Panc1 (cell line): ENCODE data around the gene APOB. TPM values are rescaled to one million over a fixed set of nuclear protein-coding genes. Genes with fewer than 3 reads are reported as not detected.

Source experiments
- ATAC-seq: fragments of 200-7000 bp; cut with Tn5 transposase; 2 replicates; pipeline ENCODE4 v1.9.1; 2020; ENCODE audit warnings: mild to moderate bottlenecking, moderate library complexity
- BruUV-seq: library from RNA; stranded (reverse); fragments of 400-500 nt; replicated peaks from 2 replicates; lab custom pipeline; 2021; lab: Mats Ljungman, UMichigan
- CTCF ChIA-PET: fragments of 300-600 bp; sonication (Branson Sonifier 250); formaldehyde crosslinking; loops from one replicate; lab custom pipeline; 2022; ENCODE audit warnings: antibody characterized with exemption; lab: Charles Lee
- POLR2A ChIA-PET: fragments of 300-600 bp; sonication (Branson Sonifier 250); formaldehyde crosslinking; loops from one replicate; lab custom pipeline; 2022; ENCODE audit warnings: antibody characterized with exemption; lab: Charles Lee
- DNase-seq: peaks from one replicate; pipeline ENCODE4 v3.0.0-alpha.2; 2010; ENCODE audit warnings: low read depth, low spot score
- H3K27ac ChIP-seq: 2 replicates; pipeline ENCODE4 v1.5.1; 2011; ENCODE audit warnings: mild to moderate bottlenecking, low read length, inconsistent platforms
- H3K27me3 ChIP-seq: fragments of 200-500 bp; sonication (Bioruptor generic); 2 replicates; pipeline ENCODE4 v1.6.0; 2014; ENCODE audit warnings: low read length, inconsistent platforms; ENCODE audit not compliant: control insufficient read depth, insufficient read depth
- H3K36me3 ChIP-seq: fragments of 200-500 bp; sonication (Bioruptor generic); 2 replicates; pipeline ENCODE4 v1.5.1; 2014; ENCODE audit warnings: inconsistent platforms, mild to moderate bottlenecking, low read length, moderate library complexity; ENCODE audit not compliant: control insufficient read depth, insufficient read depth
- H3K4me1 ChIP-seq: 2 replicates; pipeline ENCODE4 v1.5.1; 2011; ENCODE audit warnings: inconsistent platforms, mild to moderate bottlenecking, low read length, moderate library complexity; ENCODE audit not compliant: control insufficient read depth, insufficient read depth
- H3K4me3 ChIP-seq, 2 experiments: 2 replicates each; pipeline ENCODE4 v1.5.1; 2011 to 2012; ENCODE audit warnings: low read depth in 2 of 2, low read length in 2 of 2, mild to moderate bottlenecking in 2 of 2, inconsistent platforms in 1 of 2, moderate library complexity in 1 of 2
- H3K9me3 ChIP-seq: fragments of 200-500 bp; sonication (Bioruptor generic); 2 replicates; pipeline ENCODE4 v1.5.1; 2014; ENCODE audit warnings: low read depth, mild to moderate bottlenecking, inconsistent platforms, low read length, moderate library complexity; ENCODE audit not compliant: control insufficient read depth, insufficient read depth
- POLR2AphosphoS5 ChIP-seq: IDR thresholded peaks from 2 replicates; pipeline ENCODE4 v1.6.1; 2012; ENCODE audit warnings: mild to moderate bottlenecking, low read depth, low read length, moderate library complexity
- REST ChIP-seq, 2 experiments: IDR thresholded peaks; 2 replicates each; pipeline ENCODE4 v1.6.1; 2011 to 2012; ENCODE audit warnings: low read depth in 2 of 2, control low read depth in 1 of 2, low read length in 1 of 2, mild to moderate bottlenecking in 1 of 2, moderate library complexity in 1 of 2; ENCODE audit not compliant: insufficient read depth in 1 of 2
- SIN3A ChIP-seq: IDR thresholded peaks from 2 replicates; pipeline ENCODE4 v1.6.1; 2012; ENCODE audit warnings: low read depth, mild to moderate bottlenecking, low read length, moderate library complexity, borderline replicate concordance; ENCODE audit not compliant: insufficient read depth
- TCF7L2 ChIP-seq: IDR thresholded peaks from 2 replicates; pipeline ENCODE4 v1.6.1; 2011; ENCODE audit warnings: mild to moderate bottlenecking, low read depth, low read length, inconsistent platforms
- in situ Hi-C: cut with HindIII; loops from 2 replicates; pipeline ENCODE4 v1.10.0; 2016; ENCODE audit warnings: low sequenced_read_pairs, low pct_unique_long_range_greater_than_20kb
- intact Hi-C: fragments of 100-400 bp; cut with micrococcal nuclease; formaldehyde crosslinking; loops from one replicate; pipeline ENCODE4 v1.10.0; 2022; ENCODE audit not compliant: unreplicated experiment
- total RNA-seq: library from RNA; stranded (reverse); gene quantifications from one replicate; pipeline ENCODE4 v1.2.1, GENCODE V29; 2021; ENCODE audit not compliant: unreplicated experiment
- TF ChIP-seq, protein P1 (sequence below): fragments of 450-650 bp; IDR thresholded peaks from 2 replicates; pipeline ENCODE4 v1.5.1; 2017; ENCODE audit warnings: mild to moderate bottlenecking

APOB gene
- total RNA-seq, 1 experiment from 2014 or later: 1.2 TPM

- no peak overlapping the region for H3K27ac ChIP-seq
- DNase-seq (no peak), ATAC-seq (no peak)
- ChIA-PET CTCF (no interaction called here), POLR2A (no interaction called here)
- H3K9me3 ChIP-seq: no peaks in the 10 kb centered on the region
- TF ChIP-seq REST (IDR thresholded peaks at IDR 0.05; ENCODE audit: insufficient read depth in 1 of 2, low read depth in 2 of 2, low read length in 1 of 2): no peak
- no peak for TF ChIP-seq SIN3A
- TF ChIP-seq TCF7L2: no peak
- TF ChIP-seq, protein P1, sequence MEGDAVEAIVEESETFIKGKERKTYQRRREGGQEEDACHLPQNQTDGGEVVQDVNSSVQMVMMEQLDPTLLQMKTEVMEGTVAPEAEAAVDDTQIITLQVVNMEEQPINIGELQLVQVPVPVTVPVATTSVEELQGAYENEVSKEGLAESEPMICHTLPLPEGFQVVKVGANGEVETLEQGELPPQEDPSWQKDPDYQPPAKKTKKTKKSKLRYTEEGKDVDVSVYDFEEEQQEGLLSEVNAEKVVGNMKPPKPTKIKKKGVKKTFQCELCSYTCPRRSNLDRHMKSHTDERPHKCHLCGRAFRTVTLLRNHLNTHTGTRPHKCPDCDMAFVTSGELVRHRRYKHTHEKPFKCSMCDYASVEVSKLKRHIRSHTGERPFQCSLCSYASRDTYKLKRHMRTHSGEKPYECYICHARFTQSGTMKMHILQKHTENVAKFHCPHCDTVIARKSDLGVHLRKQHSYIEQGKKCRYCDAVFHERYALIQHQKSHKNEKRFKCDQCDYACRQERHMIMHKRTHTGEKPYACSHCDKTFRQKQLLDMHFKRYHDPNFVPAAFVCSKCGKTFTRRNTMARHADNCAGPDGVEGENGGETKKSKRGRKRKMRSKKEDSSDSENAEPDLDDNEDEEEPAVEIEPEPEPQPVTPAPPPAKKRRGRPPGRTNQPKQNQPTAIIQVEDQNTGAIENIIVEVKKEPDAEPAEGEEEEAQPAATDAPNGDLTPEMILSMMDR: no peak
- no peaks in the 10 kb centered on the region for H3K36me3 ChIP-seq
- in situ Hi-C loops (no loop called here), intact Hi-C loops (no loop called here)
- no peak overlapping the region for H3K4me3 ChIP-seq
- H3K4me1 ChIP-seq: no peaks in the 10 kb centered on the region
- H3K27me3 ChIP-seq: peaks cover 2% of the 10 kb centered on the region
- no TSS peak for BruUV-seq
Measured at GRCh38 chr2:21001225-21001946, 42.5 kb downstream of the APOB start.

DNA sequence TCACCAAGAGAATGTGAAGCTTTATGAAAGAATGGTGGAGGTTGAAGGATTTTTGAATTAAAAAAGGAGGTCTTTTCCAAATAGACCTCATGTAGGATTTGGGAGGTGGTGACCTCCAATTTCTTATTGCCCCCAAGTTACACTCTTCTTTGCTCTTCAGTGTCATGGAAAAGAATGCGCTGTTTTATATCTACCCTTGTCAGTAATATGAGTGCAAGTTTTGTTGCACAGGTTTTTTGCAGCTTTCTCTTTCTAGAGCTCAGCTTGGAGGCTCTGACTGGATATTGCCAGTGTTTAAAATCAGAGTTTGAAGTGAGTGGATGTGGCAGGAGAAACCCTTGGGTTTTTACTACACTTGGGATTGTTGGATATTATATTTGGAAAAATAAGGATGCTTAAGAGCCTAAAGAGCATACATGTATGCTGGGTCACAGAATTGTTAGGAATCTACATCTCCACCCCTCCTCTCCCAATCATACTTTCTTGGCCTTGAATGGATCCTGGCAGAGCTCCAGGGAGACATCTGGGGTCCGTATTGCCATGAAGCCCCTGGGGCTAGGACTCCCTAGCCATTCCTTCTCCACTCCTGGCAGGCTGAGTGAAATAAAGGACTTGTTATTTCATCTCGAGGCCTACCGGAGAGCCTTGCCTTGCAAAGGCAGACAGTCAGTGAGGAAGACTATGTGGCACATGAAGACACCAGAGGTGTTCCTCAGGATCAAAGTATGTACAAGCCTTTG is 43.8 kb downstream of the APOB start:
- Histone ChIP-seq H3K4me1 (no peaks in the 10 kb centered on the region), H3K27me3 (no peaks in the 10 kb centered on the region; the same call in 1 of the 2 replicates), H3K36me3 (no peaks in the 10 kb centered on the region), H3K9me3 (no peaks in the 10 kb centered on the region), H3K27ac (no peak overlapping the region), H3K4me3 (no peak overlapping the region)
- no peak for ATAC-seq
- intact Hi-C loops: no loop called here
- no peak for DNase-seq
- in situ Hi-C loops: no loop called here
- ChIA-PET CTCF (no interaction called here), POLR2A (no interaction called here)
- no peak for TF ChIP-seq REST (IDR thresholded peaks at IDR 0.05; ENCODE audit: insufficient read depth in 1 of 2, low read depth in 2 of 2, low read length in 1 of 2)
- no peak for TF ChIP-seq TCF7L2
- TF ChIP-seq, protein P1: no peak
- TF ChIP-seq SIN3A: no peak
- no peak for TF ChIP-seq POLR2AphosphoS5
- BruUV-seq: no TSS peak
